NCI-H2171 (cell line): ENCODE results near the gene SLC7A14.

Experiments used
- DNase-seq: peaks from one replicate; lab custom pipeline; 2025; lab: John Stamatoyannopoulos, UW

SLC7A14 gene

DNA sequence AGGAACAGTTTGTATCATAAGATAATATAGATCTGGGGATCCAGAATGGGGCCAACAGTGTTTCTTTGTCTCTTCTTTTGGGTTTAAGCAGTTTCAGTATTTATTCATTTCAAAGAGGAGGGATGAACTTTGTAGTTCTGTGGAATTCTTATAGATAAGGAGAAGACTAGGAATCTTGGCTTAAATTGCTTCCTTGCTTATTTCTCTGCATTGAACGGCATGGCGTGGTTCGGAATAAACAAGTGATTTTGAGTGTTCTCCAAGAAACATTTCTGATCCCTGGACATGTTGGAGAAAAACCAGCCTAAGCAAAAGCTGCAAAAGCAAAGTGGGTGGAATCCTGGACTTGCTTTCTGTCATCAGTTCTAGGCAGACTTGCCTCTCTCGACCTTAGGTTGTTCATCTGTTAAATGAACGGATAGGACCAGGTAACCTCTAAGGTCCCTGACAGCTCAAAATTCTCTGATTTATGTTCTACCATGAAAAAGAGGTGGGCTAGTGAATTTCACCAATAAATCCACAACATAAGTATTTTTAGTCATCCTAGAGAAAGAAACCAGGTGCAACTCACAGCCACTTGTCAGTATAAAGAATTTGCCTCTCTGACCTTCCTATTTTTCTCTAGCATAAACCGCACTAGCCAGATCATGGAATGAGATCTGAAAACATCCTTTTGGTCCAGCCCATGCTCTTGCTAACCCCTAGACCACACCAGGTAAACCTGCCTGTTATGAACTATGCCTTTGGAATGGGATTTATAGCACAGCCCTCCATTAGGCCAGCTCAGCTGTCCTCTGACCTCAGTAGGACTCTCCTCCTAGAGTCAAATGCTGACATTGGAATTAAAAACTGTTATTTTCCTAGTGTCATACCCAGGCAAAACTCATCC is 88.4 kb downstream of the SLC7A14 start:
- DNase-seq, result no peak

DNA sequence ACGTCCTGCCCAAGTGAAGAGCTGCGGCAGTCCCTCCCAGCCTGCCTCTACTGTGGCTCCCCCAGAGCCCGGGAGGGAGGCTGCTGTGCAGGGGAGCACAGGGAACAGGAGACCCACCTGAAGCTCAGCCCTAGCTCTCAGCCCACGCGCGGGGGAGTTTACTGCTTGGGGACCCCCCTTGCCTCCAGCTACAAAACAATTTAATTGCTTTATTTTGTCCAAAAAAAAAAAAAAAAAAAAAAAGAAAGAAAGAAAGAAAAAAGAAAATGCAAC is 89.1 kb downstream of the SLC7A14 start:
- no peak for DNase-seq

DNA sequence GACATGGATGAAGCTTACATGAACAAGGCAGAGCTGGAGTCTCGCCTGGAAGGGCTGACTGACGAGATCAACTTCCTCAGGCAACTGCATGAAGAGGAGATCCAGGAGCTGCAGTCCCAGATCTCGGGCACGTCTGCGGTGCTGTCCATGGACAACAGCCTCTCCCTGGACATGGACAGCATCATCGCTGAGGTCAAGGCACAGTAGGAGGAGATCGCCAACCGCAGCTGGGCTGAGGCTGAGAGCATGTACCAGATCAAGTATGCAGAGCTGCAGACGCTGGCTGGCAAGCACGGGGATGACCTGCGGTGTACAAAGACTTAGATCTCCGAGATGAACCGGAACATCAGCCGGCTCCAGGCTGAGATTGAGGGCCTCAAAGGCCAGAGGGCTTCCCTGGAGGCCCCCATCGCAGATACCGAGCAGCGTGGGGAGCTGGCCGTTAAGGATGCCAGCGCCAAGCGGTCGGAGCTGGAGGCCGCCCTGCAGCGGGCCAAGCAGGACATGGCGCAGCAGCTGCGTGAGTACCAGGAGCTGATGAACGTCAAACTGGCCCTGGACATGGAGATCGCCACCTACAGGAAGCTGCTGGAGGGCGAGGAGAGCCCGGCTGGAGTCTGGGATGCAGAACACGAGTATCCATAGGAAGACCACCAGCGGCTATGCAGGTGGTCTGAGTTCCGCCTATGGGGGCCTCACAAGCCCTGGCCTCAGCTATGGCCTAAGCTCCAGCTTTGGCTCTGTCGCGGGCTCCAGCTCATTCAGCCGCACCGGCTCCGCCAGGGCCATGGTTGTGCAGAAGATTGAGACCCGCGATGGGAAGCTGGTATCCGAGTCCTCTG is 89.6 kb downstream of the SLC7A14 start:
- no peak for DNase-seq

DNA sequence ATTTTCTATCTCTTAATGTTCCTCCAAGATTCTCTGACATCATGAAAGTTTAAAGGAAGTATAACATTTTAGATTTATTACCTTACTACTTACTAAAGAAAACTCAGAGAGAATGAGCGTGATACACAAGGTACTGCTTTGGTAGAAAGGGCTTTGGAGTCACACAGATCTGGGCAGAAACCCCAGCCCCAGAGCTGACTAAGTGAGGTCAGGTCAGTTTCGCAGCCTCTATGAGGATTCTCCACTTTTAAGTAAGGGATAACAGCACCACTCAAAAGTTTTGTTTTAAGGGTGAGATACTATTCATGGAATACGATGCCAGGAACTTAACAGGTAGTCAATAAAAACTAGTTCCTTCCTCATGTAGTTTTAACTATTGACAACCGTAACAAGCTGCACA is 91.1 kb downstream of the SLC7A14 start:
- DNase-seq, result no peak

DNA sequence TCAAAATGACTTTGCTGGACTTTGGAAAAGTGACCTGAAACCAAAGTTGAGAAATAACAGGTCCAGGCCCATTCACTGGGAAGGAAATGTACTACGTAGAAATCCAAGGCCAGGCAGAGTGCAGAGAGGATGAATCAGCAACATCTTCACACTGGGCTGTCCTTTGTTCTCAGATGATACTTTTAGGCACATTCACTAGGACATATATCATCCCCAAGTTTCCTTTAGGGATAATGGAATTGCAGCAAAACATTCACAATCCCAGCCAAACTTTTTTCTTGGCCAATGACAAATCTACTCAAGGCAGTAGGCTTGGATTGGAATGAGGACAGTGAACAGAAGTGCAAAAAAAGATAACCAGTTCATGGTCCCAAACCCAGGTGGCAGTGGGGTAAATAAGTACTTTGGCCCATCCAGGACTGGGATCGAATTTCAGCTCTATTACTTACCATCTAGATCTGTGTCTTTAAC is 92.1 kb downstream of the SLC7A14 start:
- DNase-seq, result no peak

DNA sequence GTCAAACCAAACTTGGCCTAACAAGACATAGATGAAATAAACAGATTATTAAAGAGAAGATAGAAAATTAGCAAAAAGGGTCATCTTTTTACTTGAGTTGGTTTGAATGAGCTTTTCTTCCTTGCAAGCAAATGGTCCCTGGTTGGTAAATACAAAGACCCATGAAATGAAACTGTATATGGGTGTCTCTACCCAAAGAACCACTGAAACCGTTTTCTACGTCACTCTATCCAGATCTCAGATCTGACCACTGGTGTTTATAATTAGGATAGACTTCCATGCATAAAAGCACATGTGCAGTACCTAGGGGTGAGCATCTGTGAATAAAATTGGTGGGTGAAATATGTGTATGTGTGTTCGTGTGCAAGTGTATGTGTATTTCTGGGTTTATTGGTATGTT is 94.0 kb downstream of the SLC7A14 start:
- no peak for DNase-seq

DNA sequence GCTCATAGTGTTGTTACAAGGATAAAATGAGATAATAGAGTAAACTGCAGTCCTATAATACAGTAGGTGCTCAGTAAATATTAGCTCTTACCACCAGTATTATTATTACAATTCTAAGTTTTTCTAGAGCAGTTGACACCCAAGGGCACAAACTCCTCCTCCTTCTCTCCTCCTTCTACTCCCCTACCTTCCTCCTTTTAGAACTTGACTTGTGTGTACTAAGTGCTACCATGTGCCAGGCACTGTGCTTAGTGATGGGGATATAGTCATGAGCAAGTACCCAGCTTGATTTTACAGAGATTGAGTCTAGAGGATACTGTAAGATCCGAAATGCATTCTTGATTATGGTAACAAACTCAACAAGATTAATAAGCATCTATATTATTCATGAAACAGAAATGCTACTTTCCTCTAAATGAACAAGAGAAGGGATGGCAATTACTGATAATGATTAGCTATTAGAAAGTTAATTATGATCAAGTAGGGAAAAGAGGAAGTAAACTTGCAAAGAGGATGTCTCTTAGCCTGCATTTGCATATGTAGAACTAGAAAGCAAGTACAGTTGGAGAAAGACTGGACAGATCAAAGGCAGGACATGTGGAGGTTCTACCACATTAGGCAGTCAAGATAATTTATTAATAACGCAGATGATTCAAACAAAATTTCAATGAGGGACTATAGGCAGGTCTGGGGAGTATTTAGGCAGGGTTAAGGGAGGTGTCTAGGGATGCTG is 94.9 kb downstream of the SLC7A14 start:
- DNase-seq, result no peak

DNA sequence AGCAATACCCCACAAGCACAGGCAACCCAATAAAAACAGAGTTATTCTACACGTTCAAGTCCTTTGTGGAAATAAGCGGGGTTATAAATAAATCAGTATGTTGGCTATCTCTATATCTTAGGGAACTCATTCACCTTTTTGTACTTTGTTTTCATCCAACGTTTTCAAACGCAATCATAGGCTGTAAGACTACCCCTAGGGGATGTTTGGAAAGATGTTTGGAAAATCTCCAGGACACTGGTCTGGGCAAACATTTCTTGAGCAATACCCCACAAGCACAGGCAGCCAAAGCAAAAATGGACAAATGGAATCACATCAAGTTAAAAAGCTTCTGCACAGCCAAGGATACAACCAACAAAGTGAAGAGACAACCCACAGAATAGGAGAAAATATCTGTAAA is 97.1 kb downstream of the SLC7A14 start:
- no peak for DNase-seq

DNA sequence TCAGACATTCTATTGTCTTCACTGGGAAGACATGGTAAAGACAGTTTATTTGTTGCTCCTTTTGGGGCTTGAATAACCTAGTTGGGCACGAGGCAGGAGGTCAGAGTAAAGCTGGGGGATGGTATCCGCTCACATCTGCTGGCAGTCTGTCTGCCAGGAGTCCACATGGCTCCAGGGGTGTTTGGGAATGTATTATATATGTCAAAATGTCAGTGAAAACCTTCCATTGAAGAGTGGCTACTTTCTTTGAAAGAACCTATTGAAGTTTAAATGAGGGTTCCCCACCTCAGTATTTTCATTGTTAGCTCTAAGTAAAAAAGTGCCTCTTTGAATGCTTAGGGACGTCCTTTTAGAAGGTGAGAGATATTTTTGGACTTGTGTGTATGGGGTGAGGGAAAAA is 98.8 kb downstream of the SLC7A14 start:
- DNase-seq, result no peak

DNA sequence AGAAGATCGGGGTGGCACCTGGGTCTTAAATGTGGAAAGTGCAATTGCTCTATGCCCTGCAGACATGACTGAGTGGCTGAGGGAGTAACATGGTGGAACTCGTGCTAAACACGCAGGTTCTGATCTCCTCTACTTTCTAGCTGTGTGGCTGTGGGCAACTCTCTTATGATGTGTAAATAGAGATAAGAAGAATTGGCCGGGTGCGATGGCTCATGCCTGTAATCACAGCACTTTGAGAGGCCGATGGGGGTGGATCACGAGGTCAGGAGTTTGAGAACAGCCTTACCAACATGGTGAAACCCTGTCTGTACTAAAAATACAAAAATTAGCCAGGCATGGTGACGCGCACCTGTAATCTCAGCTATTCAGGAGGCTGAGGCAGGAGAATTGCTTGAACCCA is 99.5 kb downstream of the SLC7A14 start:
- DNase-seq, result no peak

DNA sequence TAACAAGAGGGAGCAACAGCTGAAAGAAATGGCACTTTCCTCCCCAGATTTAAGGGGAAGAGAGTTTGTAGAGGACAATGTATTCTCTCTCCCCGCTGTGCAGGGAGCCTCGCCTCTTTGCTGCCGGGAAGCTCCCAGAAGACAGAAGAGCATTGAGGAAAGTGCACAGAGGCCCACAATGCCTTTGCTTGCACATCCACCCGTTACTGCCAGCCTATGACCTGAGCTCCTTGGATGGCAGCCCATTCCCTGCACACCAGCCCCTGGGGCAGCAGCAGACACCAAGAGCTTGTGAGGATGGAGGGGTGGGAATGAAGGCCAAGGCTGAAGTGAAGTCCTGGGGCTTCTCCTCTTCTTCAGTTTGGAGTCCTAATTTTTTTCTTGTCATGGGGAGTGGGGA is 100.2 kb downstream of the SLC7A14 start:
- no peak for DNase-seq

DNA sequence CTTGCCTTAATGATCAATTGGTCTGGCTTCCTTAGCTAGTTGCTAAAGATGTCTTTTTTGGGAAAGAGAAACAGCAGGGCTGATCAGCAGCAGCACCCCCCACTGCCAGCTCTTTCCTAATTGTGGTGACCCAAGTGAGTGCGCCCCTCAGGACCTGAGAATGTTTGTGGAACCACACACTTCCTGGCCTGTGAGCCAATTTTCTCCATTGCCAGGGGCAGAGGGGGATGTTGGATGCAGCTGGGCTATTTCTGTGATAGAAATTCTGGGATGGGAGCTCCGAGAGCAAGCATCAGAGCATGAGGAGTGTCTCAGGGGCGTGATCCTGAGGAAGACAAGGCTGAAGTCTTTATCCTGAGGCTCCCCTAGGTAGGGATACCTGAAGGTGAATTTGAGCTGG is 100.6 kb downstream of the SLC7A14 start:
- no peak for DNase-seq

DNA sequence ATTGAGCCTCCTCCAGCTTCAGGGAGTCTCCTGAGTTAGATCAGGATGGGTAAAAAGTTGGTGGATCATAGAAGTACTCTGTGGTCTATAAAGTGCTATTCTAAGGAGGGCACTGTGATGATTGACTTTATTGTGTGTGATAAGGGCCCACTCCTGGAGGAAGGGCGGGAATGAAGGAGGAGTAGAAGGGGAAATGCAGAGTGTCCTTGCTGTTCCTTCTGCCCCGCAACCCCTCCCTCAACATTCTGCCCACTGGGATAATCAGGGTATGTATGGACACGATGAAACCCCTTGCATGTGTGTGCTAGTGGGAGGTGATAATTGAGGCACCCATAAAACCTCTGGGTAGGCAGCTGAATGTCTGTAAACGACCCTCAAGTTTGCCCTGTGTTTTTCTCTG is 101.0 kb downstream of the SLC7A14 start:
- no peak for DNase-seq

DNA sequence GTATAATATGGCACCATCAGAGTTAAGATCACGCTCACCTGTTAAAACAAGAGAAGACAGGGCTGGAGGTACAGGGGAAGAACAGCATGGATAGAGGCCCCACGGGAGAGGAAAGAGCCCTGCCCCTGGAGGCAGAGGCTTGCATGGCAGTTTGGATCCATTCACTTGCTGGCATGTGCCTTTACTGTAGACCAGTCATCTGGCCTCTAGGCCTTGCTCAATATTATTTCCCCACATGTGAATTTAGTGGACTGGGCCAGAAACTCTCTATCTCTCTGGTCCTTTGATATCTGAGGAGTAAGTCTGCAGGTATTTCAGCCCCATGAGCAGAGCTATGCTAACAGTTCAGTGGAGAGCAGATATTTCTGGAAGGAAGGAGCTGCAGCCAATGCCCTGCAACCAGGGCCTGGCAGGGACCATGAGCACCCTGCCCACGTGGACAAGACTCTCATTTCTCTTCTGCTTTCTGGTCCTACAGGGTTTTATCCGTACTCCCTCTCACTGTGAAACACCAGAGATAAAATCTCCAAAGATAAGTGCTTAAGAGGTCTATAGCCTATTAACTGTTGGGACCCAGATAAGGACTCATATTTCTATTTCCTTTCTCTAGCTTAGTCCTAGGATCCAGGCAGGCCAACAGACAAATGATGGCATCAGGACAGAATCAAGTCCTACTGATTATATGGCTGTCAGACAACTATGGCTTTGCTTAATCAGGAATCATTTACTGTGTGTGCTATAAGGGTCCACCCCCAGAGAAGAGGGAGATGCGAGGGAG is 102.2 kb downstream of the SLC7A14 start:
- no peak for DNase-seq

DNA sequence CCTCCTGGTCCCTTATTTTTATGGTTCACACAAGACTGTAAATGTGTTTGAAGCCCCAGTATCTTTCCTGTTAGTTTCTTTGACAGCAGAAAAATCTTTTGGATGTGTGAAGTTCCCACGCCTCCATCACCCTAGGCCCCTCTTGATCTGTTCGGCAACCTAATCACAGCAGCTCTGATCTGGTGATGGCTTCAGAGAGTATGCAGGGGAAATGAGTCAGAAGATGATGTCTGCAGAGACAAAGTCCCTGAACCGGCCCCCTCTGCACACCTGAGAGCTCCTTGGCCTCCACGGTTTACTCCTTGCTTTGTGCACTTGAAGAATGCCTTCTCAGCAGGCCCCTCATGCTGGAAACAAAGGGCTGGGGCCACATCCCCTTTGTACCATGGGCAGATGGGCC is 103.7 kb downstream of the SLC7A14 start:
- DNase-seq, result no peak

DNA sequence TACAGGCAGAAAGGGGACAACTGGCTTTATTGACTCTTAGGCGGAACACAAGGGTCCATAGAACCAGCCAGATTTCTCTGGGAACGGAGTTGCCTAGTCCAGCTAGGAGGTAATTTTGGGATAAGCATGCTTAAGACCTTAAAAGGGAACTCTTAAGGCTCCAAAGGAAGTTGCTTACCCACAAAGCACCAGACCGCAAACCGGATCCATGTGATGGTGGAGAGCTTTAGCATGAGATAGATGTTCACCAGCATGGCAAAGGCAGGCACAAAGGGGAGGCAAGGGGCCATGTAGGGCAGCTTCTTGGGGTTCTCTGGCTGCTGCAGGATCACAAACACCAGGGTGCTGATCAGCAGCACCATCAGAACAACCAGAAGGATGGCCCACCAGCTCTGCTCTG is 105.8 kb downstream of the SLC7A14 start:
- no peak for DNase-seq

DNA sequence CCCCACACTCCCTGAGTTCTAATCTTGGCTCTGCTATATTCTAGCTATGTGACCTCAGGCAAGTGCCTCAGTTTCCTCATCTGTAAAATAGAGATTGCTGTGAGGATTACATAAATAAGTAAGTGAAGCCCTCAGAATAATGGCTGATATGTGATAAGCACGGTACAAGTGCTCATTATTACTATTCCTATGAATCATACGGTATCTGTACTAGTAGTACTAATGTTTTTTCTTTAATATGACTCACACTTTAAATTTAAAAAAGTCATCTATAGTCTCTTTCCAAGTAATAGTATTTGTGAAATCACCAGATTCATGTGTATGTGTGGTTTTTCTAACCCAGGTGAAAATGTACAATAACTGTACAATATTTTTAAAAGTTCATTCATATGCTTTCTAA is 108.5 kb downstream of the SLC7A14 start:
- no peak for DNase-seq

DNA sequence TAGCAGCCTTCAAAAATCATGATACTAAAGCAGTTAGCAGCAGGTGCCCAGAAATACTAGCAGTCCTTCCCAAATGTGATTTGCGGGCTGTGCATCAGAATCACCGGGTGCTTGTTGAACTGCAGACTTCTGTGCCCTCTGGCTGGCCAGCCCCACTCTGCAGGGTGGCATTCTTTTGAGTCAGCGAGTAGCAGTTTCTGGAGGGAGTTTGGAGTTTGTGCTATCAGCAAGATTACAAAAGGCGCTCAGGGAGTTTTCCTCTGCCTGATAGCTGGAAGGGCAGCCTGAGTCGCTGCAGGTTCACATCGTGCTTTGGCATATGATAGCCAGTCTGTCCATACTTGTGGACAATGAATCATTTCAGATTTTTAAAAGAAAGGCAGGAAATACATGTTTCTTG is 109.6 kb downstream of the SLC7A14 start:
- no peak for DNase-seq

DNA sequence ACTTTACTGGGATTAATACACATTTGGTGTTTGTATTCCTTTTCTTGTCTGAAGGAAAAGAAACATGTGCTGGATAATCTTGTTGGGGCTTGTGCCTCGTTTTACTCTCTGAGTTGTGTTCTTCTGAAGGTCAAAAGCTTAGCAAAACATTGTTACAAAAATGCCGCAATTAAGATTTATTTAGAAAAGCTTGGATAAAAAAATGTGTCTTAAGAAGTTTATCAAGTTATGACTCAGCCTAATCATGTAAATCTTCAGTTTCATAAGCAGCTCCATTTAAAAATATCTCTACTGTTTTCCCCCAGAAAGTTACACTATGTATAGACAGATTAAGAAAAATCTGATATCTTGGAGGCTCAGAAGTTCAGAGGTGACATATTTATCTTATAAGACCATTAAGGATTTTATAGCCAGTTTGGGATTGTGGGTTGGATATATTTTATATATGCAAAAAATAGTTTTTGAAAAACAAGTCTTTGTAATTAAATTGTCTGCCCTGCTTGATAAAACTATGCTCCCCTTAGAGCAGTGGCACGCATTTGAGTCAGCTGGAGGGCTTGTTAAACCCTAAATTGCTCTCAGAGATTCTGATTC is 110.7 kb downstream of the SLC7A14 start:
- DNase-seq, result no peak

DNA sequence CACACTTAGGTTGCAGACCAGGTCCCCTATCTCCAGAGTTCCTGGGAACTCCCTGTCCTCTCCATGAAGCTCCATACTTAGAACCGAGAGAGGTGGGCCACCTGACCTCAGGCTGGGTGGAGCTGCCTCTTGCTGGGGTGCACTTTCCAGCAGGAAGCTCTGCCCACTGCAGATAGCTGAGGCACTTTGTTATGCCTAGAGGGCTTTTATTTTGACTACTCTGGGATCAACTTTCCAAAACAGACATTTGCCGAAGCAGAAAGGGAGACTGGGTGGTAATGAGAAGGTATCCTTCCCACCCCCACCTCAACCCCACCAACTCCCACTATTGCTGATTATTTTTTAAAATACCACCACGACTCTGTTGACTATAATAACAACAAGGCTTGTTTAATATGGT is 112.5 kb downstream of the SLC7A14 start:
- DNase-seq, result no peak

DNA sequence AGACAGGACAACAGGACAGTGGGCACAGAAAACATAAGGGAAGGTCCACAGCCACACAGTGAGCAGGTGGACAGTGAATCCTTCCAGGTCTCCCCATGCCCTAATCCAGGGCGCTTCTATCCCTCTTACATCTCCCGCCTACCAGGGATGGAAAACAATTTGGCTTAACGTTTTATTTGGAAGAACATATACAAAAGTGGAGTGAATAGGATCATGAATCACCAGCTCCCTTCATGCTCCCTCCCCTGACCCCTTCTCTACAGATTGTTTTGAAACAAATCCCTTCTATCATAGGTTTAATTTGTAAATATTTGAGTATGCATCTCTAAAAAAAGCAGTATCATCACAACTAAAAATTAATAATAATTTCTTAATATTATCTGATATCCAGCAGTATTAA is 114.7 kb downstream of the SLC7A14 start:
- DNase-seq, result no peak
